GM23248 (cell line): ENCODE results near the gene KCNJ9. TPM values are rescaled to one million over a fixed set of nuclear protein-coding genes. Genes with fewer than 3 reads are reported as not detected.

Source experiments
- DNase-seq: peaks from one replicate; pipeline ENCODE4 v3.0.0-alpha.2; 2015
- H2AFZ ChIP-seq: fragments of 200-600 bp; sonication (generic); 2 replicates; pipeline ENCODE4 v1.6.1; 2016; ENCODE audit warnings: antibody characterized with exemption
- H3F3A ChIP-seq: fragments of 200-600 bp; sonication (generic); 2 replicates; pipeline ENCODE4 v1.6.1; 2016; ENCODE audit warnings: mild to moderate bottlenecking, antibody characterized with exemption, mixed run types; ENCODE audit not compliant: insufficient read depth
- H3K27ac ChIP-seq: fragments of 200-600 bp; sonication (generic); 2 replicates; pipeline ENCODE4 v1.5.1; 2016; ENCODE audit warnings: mild to moderate bottlenecking
- H3K27me3 ChIP-seq: fragments of 200-600 bp; sonication (generic); replicated peaks from 2 replicates; pipeline ENCODE4 v1.6.1; 2016; ENCODE audit warnings: mild to moderate bottlenecking; ENCODE audit not compliant: insufficient read depth
- H3K36me3 ChIP-seq: fragments of 200-600 bp; sonication (generic); 2 replicates; pipeline ENCODE4 v1.6.1; 2016; ENCODE audit warnings: low read depth, mild to moderate bottlenecking
- H3K4me1 ChIP-seq: fragments of 200-600 bp; sonication (generic); 2 replicates; pipeline ENCODE4 v1.6.1; 2016; ENCODE audit warnings: mild to moderate bottlenecking; ENCODE audit not compliant: insufficient read depth
- H3K4me2 ChIP-seq: fragments of 200-600 bp; sonication (generic); one replicate; pipeline ENCODE4 v1.6.1; 2016; ENCODE audit warnings: mild to moderate bottlenecking; ENCODE audit not compliant: unreplicated experiment
- H3K4me3 ChIP-seq: fragments of 200-600 bp; sonication (generic); 2 replicates; pipeline ENCODE4 v1.5.1; 2016; ENCODE audit warnings: mild to moderate bottlenecking
- H3K79me2 ChIP-seq: fragments of 200-600 bp; sonication (generic); 2 replicates; pipeline ENCODE4 v1.6.1; 2016; ENCODE audit warnings: mild to moderate bottlenecking; ENCODE audit not compliant: insufficient read depth
- H3K9ac ChIP-seq: fragments of 200-600 bp; sonication (generic); 2 replicates; pipeline ENCODE4 v1.6.1; 2016; ENCODE audit warnings: mild to moderate bottlenecking
- H3K9me2 ChIP-seq: fragments of 200-600 bp; sonication (generic); 2 replicates; pipeline ENCODE4 v1.6.1; 2016; ENCODE audit warnings: mixed run types, mild to moderate bottlenecking, moderate library complexity; ENCODE audit not compliant: insufficient read depth
- H3K9me3 ChIP-seq: fragments of 200-600 bp; sonication (generic); one replicate; pipeline ENCODE4 v1.6.1; 2017; ENCODE audit warnings: low read depth
- H4K20me1 ChIP-seq: fragments of 200-600 bp; sonication (generic); 2 replicates; pipeline ENCODE4 v1.6.0; 2016; ENCODE audit not compliant: insufficient read depth
- EZH2 ChIP-seq: fragments of 200-600 bp; sonication (generic); IDR thresholded peaks from 2 replicates; pipeline ENCODE4 v1.6.1; 2018; ENCODE audit warnings: antibody characterized with exemption, mild to moderate bottlenecking; ENCODE audit not compliant: insufficient read depth, poor library complexity, severe bottlenecking
- EZH2phosphoT487 ChIP-seq: fragments of 200-600 bp; sonication (generic); IDR thresholded peaks from 2 replicates; pipeline ENCODE4 v1.6.1; 2018; ENCODE audit warnings: antibody characterized with exemption, moderate library complexity, mild to moderate bottlenecking, low read depth; ENCODE audit not compliant: insufficient read depth
- WGBS, 2 experiments: methylation state at CpG; one replicate each; pipeline ENCODE4 v1.1.6; 2015 to 2017; ENCODE audit warnings: low lambda C conversion rate in 2 of 2, low coverage in 1 of 2; ENCODE audit errors: missing lambda C conversion rate in 2 of 2; 5-methylcytosine and 5-hydroxymethylcytosine counted together
- in situ Hi-C: fragments of 300-500 bp; cut with MboI; formaldehyde crosslinking; loops from 2 replicates; pipeline ENCODE4 v1.15.0; 2020
- polyA plus RNA-seq: library from polyadenylated mRNA; unstranded; fragments of >200 nt; fragmentation: Nextera tagmentation; extraction: Ambion mirVana; gene quantifications from 2 replicates; pipeline ENCODE4 v1.2.1, GENCODE V29; 2016
- total RNA-seq: library from RNA; depleted of rRNA; stranded (reverse); fragments of >200 nt; shearing (Covaris generic); gene quantifications from 2 replicates; pipeline ENCODE4 v1.2.3, GENCODE V29; 2014

Gene KCNJ9
- total and polyA plus RNA-seq, 2 experiments from 2014 or later: not detected

GRCh38 chr1:160080381-160081100, 797 bp upstream of the KCNJ9 start:
- Histone ChIP-seq H3K4me2 (no peak overlapping the region), H3K4me1 (no peaks in the 10 kb centered on the region), H3K27me3 (peaks cover 56% of the 10 kb centered on the region), H3K27ac (no peak overlapping the region), H3K36me3 (no peaks in the 10 kb centered on the region), H3K4me3 (no peak overlapping the region), H3F3A (no peaks in the 10 kb centered on the region), H3K9me3 (no peaks in the 10 kb centered on the region), H4K20me1 (no peaks in the 10 kb centered on the region), H3K9ac (no peak overlapping the region), H3K79me2 (no peaks in the 10 kb centered on the region), H2AFZ (no peak overlapping the region), H3K9me2 (no peaks in the 10 kb centered on the region)
- WGBS, 2 experiments: 46 to 51% methylated on average over 6 of the region's 6 CpGs
- no peak for DNase-seq
- TF ChIP-seq EZH2 (no peak), EZH2phosphoT487 (no peak)
- in situ Hi-C loops: no loop called here

DNA sequence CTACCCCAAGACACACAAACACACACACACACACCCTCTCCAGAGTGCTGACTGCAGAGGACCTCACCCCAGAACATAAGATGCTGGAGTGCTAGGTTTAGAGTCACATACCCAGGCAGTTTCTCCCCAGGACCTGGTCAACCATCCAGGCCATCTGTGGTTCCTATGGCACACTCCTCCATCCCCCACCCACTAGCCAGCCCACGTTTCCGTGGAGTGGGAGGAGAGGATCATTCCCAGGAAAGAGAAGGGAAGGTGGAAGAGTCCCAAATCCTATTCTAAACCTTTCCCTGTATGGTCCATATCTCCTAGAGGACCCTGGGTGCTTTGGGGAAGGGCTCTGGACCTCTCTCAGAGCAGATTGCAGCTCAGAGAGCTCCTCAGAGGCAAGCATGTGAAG, 1.1 kb downstream of the KCNJ9 start:
- WGBS, 2 experiments: 18 to 33% methylated on average over 2 of the region's 2 CpGs
- Histone ChIP-seq H3K9ac (no peak overlapping the region), H3K4me3 (no peak overlapping the region), H3K9me3 (no peaks in the 10 kb centered on the region), H3K79me2 (no peaks in the 10 kb centered on the region), H3K36me3 (no peaks in the 10 kb centered on the region), H3K27me3 (peaks cover 48% of the 10 kb centered on the region), H2AFZ (no peak overlapping the region), H3K4me1 (no peaks in the 10 kb centered on the region), H3K4me2 (no peak overlapping the region), H3K9me2 (no peaks in the 10 kb centered on the region), H3F3A (no peaks in the 10 kb centered on the region), H4K20me1 (no peaks in the 10 kb centered on the region), H3K27ac (no peak overlapping the region)
- in situ Hi-C loops: no loop called here
- DNase-seq: no peak
- TF ChIP-seq EZH2phosphoT487 (no peak), EZH2 (no peak)

GRCh38 chr1:160082926-160083325, 1.6 kb downstream of the KCNJ9 start:
- no peak for TF ChIP-seq EZH2
- TF ChIP-seq EZH2phosphoT487: no peak
- WGBS, 2 experiments: 58 to 67% methylated on average over 3 of the region's 3 CpGs
- Histone ChIP-seq H4K20me1 (no peaks in the 10 kb centered on the region), H3F3A (no peaks in the 10 kb centered on the region), H3K4me2 (no peak overlapping the region), H3K36me3 (no peaks in the 10 kb centered on the region), H3K4me1 (no peaks in the 10 kb centered on the region), H3K79me2 (no peaks in the 10 kb centered on the region), H3K9ac (no peak overlapping the region), H3K9me3 (no peaks in the 10 kb centered on the region), H3K27ac (no peak overlapping the region), H3K27me3 (peaks cover 46% of the 10 kb centered on the region), H3K9me2 (no peaks in the 10 kb centered on the region), H2AFZ (no peak overlapping the region), H3K4me3 (no peak overlapping the region)
- DNase-seq: no peak
- in situ Hi-C loops: no loop called here

GRCh38 chr1:160083968-160084770, 2.8 kb downstream of the KCNJ9 start:
- Histone ChIP-seq H3K4me3 (peak overlapping the region; percentile 55), H3K36me3 (no peaks in the 10 kb centered on the region), H3F3A (no peaks in the 10 kb centered on the region), H3K9me3 (no peaks in the 10 kb centered on the region), H3K27me3 (peaks cover 45% of the 10 kb centered on the region), H4K20me1 (no peaks in the 10 kb centered on the region), H3K4me2 (no peak overlapping the region), H3K4me1 (no peaks in the 10 kb centered on the region), H3K9me2 (no peaks in the 10 kb centered on the region), H2AFZ (peak overlapping the region; percentile 36), H3K79me2 (no peaks in the 10 kb centered on the region), H3K27ac (no peak overlapping the region), H3K9ac (no peak overlapping the region)
- DNase-seq: peak; percentile 46
- 19 to 21% methylated on average over 82 to 91 of the region's 96 CpGs for WGBS, 2 experiments
- no peak for TF ChIP-seq EZH2
- TF ChIP-seq EZH2phosphoT487: no peak
- in situ Hi-C loops: no loop called here
